Transverse colon (tissue), 4 donors: ENCODE results near the gene DCHS2. TPM values are rescaled to one million over a fixed set of nuclear protein-coding genes. Genes with fewer than 3 reads are reported as not detected.

Experiments used
- DNase-seq: peaks from one replicate; pipeline ENCODE4 v3.0.0-alpha.2; 2019
- H3K27ac ChIP-seq, 4 donors: fragments of 200-600 bp; sonication (generic); 2 replicates each; pipeline ENCODE4 v1.5.1; 2016 to 2018; ENCODE audit warnings: inconsistent platforms in 4 of 4
- H3K27me3 ChIP-seq: fragments of 200-600 bp; sonication (generic); 2 replicates; pipeline ENCODE4 v1.5.1; 2017; ENCODE audit warnings: inconsistent platforms
- H3K36me3 ChIP-seq, 4 donors: fragments of 200-600 bp; sonication (generic); 2 replicates each; pipeline ENCODE4 v1.5.1; 2017 to 2019; ENCODE audit warnings: inconsistent platforms in 4 of 4
- H3K4me1 ChIP-seq, 4 donors: fragments of 200-600 bp; sonication (generic); 2 replicates each; pipeline ENCODE4 v1.5.1; 2017 to 2020; ENCODE audit warnings: inconsistent platforms in 4 of 4
- H3K4me3 ChIP-seq, 4 donors: fragments of 200-600 bp; sonication (generic); 1 replicate in 1 of 4; 2 replicates in 3 of 4; pipeline versions ENCODE4 v1.5.1 to v1.6.1; 2017 to 2019; ENCODE audit warnings: inconsistent platforms in 4 of 4
- H3K9me3 ChIP-seq, 2 donors: fragments of 200-600 bp; sonication (generic); 2 replicates each; pipeline ENCODE4 v1.5.1; 2017 to 2019; ENCODE audit warnings: inconsistent platforms in 2 of 2
- EP300 ChIP-seq: sonication (generic); formaldehyde crosslinking; IDR thresholded peaks from one replicate; pipeline ENCODE4 v1.6.1; 2017; ENCODE audit warnings: antibody characterized with exemption, low read depth
- POLR2A ChIP-seq: fragments of 450-650 bp; IDR thresholded peaks from one replicate; pipeline ENCODE4 v1.6.1; 2016; ENCODE audit warnings: antibody characterized with exemption, mild to moderate bottlenecking, moderate library complexity
- POLR2AphosphoS5 ChIP-seq, 3 donors: sonication (generic); formaldehyde crosslinking; IDR thresholded peaks; one replicate each; pipeline ENCODE4 v1.6.1; 2016; ENCODE audit warnings: antibody characterized with exemption in 3 of 3
- WGBS, 2 donors: methylation state at CpG; one replicate each; pipeline ENCODE4 v1.1.5; 2018; ENCODE audit warnings: low coverage in 1 of 2; 5-methylcytosine and 5-hydroxymethylcytosine counted together
- in situ Hi-C, 4 donors: fragments of 200-750 bp; cut with MboI; loops; one replicate each; pipeline versions ENCODE4 v1.15.0 to v1.15.1; 2017; ENCODE audit warnings: low sequenced_read_pairs in 3 of 4, low pct_ligation_motif_present in 1 of 4, low pct_unique_long_range_greater_than_20kb in 1 of 4
- intact Hi-C: fragments of 100-400 bp; cut with DNase I; formaldehyde crosslinking; loops from one replicate; pipeline ENCODE4 v1.15.1; 2023; ENCODE audit warnings: low total_unique reads
- total RNA-seq, 4 donors: library from RNA; depleted of rRNA; stranded (reverse); fragments of >200 nt; gene quantifications; one replicate each; pipeline ENCODE4 v1.1.0, GENCODE V29; 2016
- TF ChIP-seq, protein P1 (sequence below), 5 experiments: fragments of 200-600 bp in 3 of 5; fragments of 450-650 bp in 2 of 5; sonication (generic) in 3 of 5; IDR thresholded peaks; 1 replicate in 2 of 5; 2 replicates in 3 of 5; pipeline ENCODE4 v1.5.1; 2016 to 2017; ENCODE audit warnings: antibody characterized with exemption in 5 of 5, inconsistent platforms in 3 of 5, mild to moderate bottlenecking in 2 of 5, moderate library complexity in 1 of 5

DCHS2 gene
- total RNA-seq, 4 donors from 2014 or later, result 0.60 to 20.6 (median 2.9) TPM

DNA sequence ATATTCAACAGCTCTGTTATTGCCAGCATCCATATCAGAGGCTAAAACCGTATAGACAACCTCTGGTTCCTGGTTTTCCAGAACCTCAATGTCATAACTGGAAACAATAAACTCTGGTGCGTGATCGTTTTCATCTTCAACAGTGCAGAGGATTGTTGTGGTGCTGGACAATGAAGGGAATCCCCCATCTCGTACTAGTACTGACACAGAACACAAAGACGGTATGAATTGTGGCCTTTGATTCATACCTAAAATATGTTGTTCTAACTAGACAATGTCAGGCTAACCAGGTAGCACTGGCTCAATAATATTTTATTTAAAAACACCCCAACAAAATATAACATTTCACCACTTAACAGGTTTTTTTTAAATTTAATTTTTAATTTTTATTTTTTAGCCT, 186.9 kb downstream of the DCHS2 start:
- Histone ChIP-seq H3K4me3 (no peak overlapping the region), H3K9me3 (no peaks in the 10 kb centered on the region), H3K27ac (no peak overlapping the region), H3K4me1 (no peaks in the 10 kb centered on the region), H3K27me3 (no peaks in the 10 kb centered on the region), H3K36me3 (no peaks in the 10 kb centered on the region)
- TF ChIP-seq POLR2AphosphoS5 (IDR thresholded peaks at IDR 0.05) (no peak), POLR2A (no peak), EP300 (no peak)
- TF ChIP-seq, protein P1, sequence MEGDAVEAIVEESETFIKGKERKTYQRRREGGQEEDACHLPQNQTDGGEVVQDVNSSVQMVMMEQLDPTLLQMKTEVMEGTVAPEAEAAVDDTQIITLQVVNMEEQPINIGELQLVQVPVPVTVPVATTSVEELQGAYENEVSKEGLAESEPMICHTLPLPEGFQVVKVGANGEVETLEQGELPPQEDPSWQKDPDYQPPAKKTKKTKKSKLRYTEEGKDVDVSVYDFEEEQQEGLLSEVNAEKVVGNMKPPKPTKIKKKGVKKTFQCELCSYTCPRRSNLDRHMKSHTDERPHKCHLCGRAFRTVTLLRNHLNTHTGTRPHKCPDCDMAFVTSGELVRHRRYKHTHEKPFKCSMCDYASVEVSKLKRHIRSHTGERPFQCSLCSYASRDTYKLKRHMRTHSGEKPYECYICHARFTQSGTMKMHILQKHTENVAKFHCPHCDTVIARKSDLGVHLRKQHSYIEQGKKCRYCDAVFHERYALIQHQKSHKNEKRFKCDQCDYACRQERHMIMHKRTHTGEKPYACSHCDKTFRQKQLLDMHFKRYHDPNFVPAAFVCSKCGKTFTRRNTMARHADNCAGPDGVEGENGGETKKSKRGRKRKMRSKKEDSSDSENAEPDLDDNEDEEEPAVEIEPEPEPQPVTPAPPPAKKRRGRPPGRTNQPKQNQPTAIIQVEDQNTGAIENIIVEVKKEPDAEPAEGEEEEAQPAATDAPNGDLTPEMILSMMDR (IDR thresholded peaks at IDR 0.05), result no peak
- intact Hi-C loops (no loop called here), in situ Hi-C loops (loop anchor here in 1 of 4 donors (25.0 kb wide), 1 partner anchor 517 kb away; the partner anchor contains the start of gene SFRP2)
- no peak for DNase-seq
- WGBS, 2 donors, result 73 to 75% methylated on average over 5 of the region's 5 CpGs

DNA sequence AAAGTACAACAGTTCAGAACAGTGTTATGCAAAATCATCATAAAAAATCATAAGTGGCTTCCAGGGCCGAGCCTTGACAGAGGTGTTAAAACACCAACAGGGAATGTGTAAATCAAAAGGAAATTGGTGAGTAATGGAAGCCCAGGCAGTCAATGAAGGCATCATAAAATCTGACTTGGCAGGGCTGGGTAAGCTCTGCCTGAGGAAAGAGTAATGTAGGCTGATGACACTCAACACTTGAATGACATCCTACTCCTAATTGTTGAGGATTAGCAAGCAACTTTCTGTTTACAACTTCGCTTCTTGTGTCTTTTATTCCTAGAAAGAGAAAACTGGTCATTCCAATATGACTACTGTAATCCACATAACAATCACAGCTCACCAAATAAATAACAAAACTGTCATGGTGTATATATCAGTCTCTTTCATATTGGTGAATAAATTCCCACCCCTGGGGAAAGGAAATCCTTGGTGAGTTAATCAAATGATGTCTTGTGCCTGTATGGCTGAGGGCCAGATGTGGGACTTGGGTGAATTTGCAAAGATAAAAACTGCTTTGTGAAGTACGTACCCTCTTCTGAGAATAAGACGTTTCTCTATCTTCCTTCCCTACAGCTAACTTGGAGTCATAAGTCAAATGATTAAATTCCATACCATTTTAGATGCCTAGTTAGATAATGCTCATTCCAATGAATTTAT, 196.8 kb downstream of the DCHS2 start:
- Histone ChIP-seq H3K4me3 (no peak overlapping the region), H3K9me3 (peaks cover 0 to 3% of the 10 kb centered on the region in 2 donors), H3K27me3 (no peaks in the 10 kb centered on the region), H3K36me3 (no peaks in the 10 kb centered on the region), H3K4me1 (no peaks in the 10 kb centered on the region), H3K27ac (no peak overlapping the region)
- TF ChIP-seq POLR2A, result no peak
- no peak for TF ChIP-seq POLR2AphosphoS5 (IDR thresholded peaks at IDR 0.05)
- no peak for TF ChIP-seq EP300
- TF ChIP-seq, protein P1 (IDR thresholded peaks at IDR 0.05), result no peak
- WGBS, 2 donors, result 61 to 67% methylated on average over 4 of the region's 4 CpGs
- intact Hi-C loops, result no loop called here
- in situ Hi-C loops, result no loop called here
- DNase-seq, result no peak

DNA sequence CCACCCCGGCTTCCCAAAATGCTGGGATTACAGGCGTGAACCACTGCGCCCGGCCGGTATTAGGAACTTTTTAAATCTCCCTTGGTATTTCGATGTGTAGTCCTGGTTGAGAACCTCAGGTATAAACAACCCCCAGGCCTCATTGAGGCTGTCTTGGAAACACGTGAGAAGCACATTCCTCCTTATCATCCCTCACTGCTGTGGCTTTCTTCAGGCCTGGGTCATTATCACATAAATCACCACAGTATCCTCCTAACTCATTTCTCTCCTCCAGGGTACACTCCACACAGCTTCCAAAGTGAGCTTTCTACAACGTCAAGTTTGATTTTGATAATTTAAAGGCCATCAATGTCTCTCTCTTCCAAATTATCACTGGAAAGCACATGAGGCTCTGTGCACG, 198.2 kb downstream of the DCHS2 start:
- no peaks in the 10 kb centered on the region for H3K4me1 ChIP-seq
- H3K27ac ChIP-seq, result no peak overlapping the region
- DNase-seq, result no peak
- H3K9me3 ChIP-seq, result peaks cover 0 to 3% of the 10 kb centered on the region in 2 donors
- no peak overlapping the region for H3K4me3 ChIP-seq
- TF ChIP-seq EP300, result no peak
- TF ChIP-seq POLR2AphosphoS5 (IDR thresholded peaks at IDR 0.05), result no peak
- TF ChIP-seq, protein P1 (IDR thresholded peaks at IDR 0.05), result no peak
- TF ChIP-seq POLR2A, result no peak
- H3K36me3 ChIP-seq, result no peaks in the 10 kb centered on the region
- intact Hi-C loops (no loop called here), in situ Hi-C loops (no loop called here)
- H3K27me3 ChIP-seq, result no peaks in the 10 kb centered on the region
- WGBS, 2 donors, result 65 to 89% methylated on average over 2 to 9 of the region's 9 CpGs

DNA sequence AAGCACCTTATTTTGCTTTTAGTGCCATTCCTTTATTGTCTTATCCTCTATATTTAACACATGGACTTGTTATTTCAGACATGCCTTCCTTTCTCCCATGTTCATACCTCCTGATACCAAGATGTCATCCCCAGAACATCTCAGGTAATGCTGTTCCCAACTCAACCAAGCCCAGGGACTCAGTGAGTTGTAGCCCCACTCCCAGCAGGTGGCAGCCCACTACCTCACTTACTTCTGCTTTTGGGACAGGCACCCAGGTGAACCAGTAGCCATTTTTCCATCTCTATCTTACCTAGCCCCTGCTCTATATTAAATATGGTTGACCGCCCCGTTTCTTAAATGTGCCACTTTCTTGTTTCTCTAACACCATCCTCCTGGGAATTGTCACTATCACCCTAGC, 199.0 kb downstream of the DCHS2 start:
- no peak overlapping the region for H3K4me3 ChIP-seq
- peaks cover 0 to 3% of the 10 kb centered on the region in 2 donors for H3K9me3 ChIP-seq
- H3K27me3 ChIP-seq, result no peaks in the 10 kb centered on the region
- intact Hi-C loops (no loop called here), in situ Hi-C loops (no loop called here)
- no peak overlapping the region for H3K27ac ChIP-seq
- no peak for TF ChIP-seq EP300
- no peak for TF ChIP-seq POLR2AphosphoS5 (IDR thresholded peaks at IDR 0.05)
- TF ChIP-seq, protein P1 (IDR thresholded peaks at IDR 0.05), result no peak
- no peak for TF ChIP-seq POLR2A
- 93% methylated on average over 2 of the region's 2 CpGs; no CpG with 5 or more reads in 1 of the 2 donors for WGBS, 2 donors
- no peak for DNase-seq
- no peaks in the 10 kb centered on the region for H3K36me3 ChIP-seq
- H3K4me1 ChIP-seq, result no peaks in the 10 kb centered on the region
